Panc1 (cell line): ENCODE measurements around the gene DLGAP4. TPM values are rescaled to one million over a fixed set of nuclear protein-coding genes. Genes with fewer than 3 reads are reported as not detected.
A peak's percentile ranks its signal among the peaks of the same experiment; 100 is the strongest.

Experiments used
- ATAC-seq: fragments of 200-7000 bp; cut with Tn5 transposase; 2 replicates; pipeline ENCODE4 v1.9.1; 2020; ENCODE audit warnings: mild to moderate bottlenecking, moderate library complexity
- BruUV-seq: library from RNA; stranded (reverse); fragments of 400-500 nt; replicated peaks from 2 replicates; lab custom pipeline; 2021; lab: Mats Ljungman, UMichigan
- CTCF ChIA-PET: fragments of 300-600 bp; sonication (Branson Sonifier 250); formaldehyde crosslinking; loops from one replicate; lab custom pipeline; 2022; ENCODE audit warnings: antibody characterized with exemption; lab: Charles Lee
- POLR2A ChIA-PET: fragments of 300-600 bp; sonication (Branson Sonifier 250); formaldehyde crosslinking; loops from one replicate; lab custom pipeline; 2022; ENCODE audit warnings: antibody characterized with exemption; lab: Charles Lee
- DNase-seq: peaks from one replicate; pipeline ENCODE4 v3.0.0-alpha.2; 2010; ENCODE audit warnings: low read depth, low spot score
- H3K27ac ChIP-seq: 2 replicates; pipeline ENCODE4 v1.5.1; 2011; ENCODE audit warnings: mild to moderate bottlenecking, low read length, inconsistent platforms
- H3K27me3 ChIP-seq: fragments of 200-500 bp; sonication (Bioruptor generic); 2 replicates; pipeline ENCODE4 v1.6.0; 2014; ENCODE audit warnings: low read length, inconsistent platforms; ENCODE audit not compliant: control insufficient read depth, insufficient read depth
- H3K36me3 ChIP-seq: fragments of 200-500 bp; sonication (Bioruptor generic); 2 replicates; pipeline ENCODE4 v1.5.1; 2014; ENCODE audit warnings: inconsistent platforms, mild to moderate bottlenecking, low read length, moderate library complexity; ENCODE audit not compliant: control insufficient read depth, insufficient read depth
- H3K4me1 ChIP-seq: 2 replicates; pipeline ENCODE4 v1.5.1; 2011; ENCODE audit warnings: inconsistent platforms, mild to moderate bottlenecking, low read length, moderate library complexity; ENCODE audit not compliant: control insufficient read depth, insufficient read depth
- H3K4me3 ChIP-seq, 2 experiments: 2 replicates each; pipeline ENCODE4 v1.5.1; 2011 to 2012; ENCODE audit warnings: low read depth in 2 of 2, low read length in 2 of 2, mild to moderate bottlenecking in 2 of 2, inconsistent platforms in 1 of 2, moderate library complexity in 1 of 2
- H3K9me3 ChIP-seq: fragments of 200-500 bp; sonication (Bioruptor generic); 2 replicates; pipeline ENCODE4 v1.5.1; 2014; ENCODE audit warnings: low read depth, mild to moderate bottlenecking, inconsistent platforms, low read length, moderate library complexity; ENCODE audit not compliant: control insufficient read depth, insufficient read depth
- POLR2AphosphoS5 ChIP-seq: IDR thresholded peaks from 2 replicates; pipeline ENCODE4 v1.6.1; 2012; ENCODE audit warnings: mild to moderate bottlenecking, low read depth, low read length, moderate library complexity
- SIN3A ChIP-seq: IDR thresholded peaks from 2 replicates; pipeline ENCODE4 v1.6.1; 2012; ENCODE audit warnings: low read depth, mild to moderate bottlenecking, low read length, moderate library complexity, borderline replicate concordance; ENCODE audit not compliant: insufficient read depth
- TCF7L2 ChIP-seq: IDR thresholded peaks from 2 replicates; pipeline ENCODE4 v1.6.1; 2011; ENCODE audit warnings: mild to moderate bottlenecking, low read depth, low read length, inconsistent platforms
- in situ Hi-C: cut with HindIII; loops from 2 replicates; pipeline ENCODE4 v1.10.0; 2016; ENCODE audit warnings: low sequenced_read_pairs, low pct_unique_long_range_greater_than_20kb
- intact Hi-C: fragments of 100-400 bp; cut with micrococcal nuclease; formaldehyde crosslinking; loops from one replicate; pipeline ENCODE4 v1.10.0; 2022; ENCODE audit not compliant: unreplicated experiment
- total RNA-seq: library from RNA; stranded (reverse); gene quantifications from one replicate; pipeline ENCODE4 v1.2.1, GENCODE V29; 2021; ENCODE audit not compliant: unreplicated experiment
- TF ChIP-seq, protein P1 (sequence below): fragments of 450-650 bp; IDR thresholded peaks from 2 replicates; pipeline ENCODE4 v1.5.1; 2017; ENCODE audit warnings: mild to moderate bottlenecking
- TF ChIP-seq, protein P2 (sequence below), 2 experiments: IDR thresholded peaks; 2 replicates each; pipeline ENCODE4 v1.6.1; 2011 to 2012; ENCODE audit warnings: low read depth in 2 of 2, control low read depth in 1 of 2, low read length in 1 of 2, mild to moderate bottlenecking in 1 of 2, moderate library complexity in 1 of 2; ENCODE audit not compliant: insufficient read depth in 1 of 2

Gene DLGAP4
- total RNA-seq, 1 experiment from 2014 or later: 52.5 TPM

GRCh38 chr20:36454332-36454697, 148.2 kb downstream of the DLGAP4 start:
- no TSS peak for BruUV-seq
- Histone ChIP-seq H3K27ac (no peak overlapping the region), H3K36me3 (no peaks in the 10 kb centered on the region), H3K4me3 (no peak overlapping the region), H3K27me3 (no peaks in the 10 kb centered on the region), H3K9me3 (no peaks in the 10 kb centered on the region), H3K4me1 (peaks cover 4% of the 10 kb centered on the region; the same call in 1 of the 2 replicates)
- ChIA-PET CTCF (no interaction called here), POLR2A (interaction anchor here (0.7 kb wide), 1 partner anchor 946 kb away, joined by 11 read pairs; no protein-coding TSS in a partner anchor)
- intact Hi-C loops (no loop called here), in situ Hi-C loops (no loop called here)
- no peak for DNase-seq
- peak; percentile 7; the same call in 1 of the 2 replicates for ATAC-seq
- TF ChIP-seq, protein P1, sequence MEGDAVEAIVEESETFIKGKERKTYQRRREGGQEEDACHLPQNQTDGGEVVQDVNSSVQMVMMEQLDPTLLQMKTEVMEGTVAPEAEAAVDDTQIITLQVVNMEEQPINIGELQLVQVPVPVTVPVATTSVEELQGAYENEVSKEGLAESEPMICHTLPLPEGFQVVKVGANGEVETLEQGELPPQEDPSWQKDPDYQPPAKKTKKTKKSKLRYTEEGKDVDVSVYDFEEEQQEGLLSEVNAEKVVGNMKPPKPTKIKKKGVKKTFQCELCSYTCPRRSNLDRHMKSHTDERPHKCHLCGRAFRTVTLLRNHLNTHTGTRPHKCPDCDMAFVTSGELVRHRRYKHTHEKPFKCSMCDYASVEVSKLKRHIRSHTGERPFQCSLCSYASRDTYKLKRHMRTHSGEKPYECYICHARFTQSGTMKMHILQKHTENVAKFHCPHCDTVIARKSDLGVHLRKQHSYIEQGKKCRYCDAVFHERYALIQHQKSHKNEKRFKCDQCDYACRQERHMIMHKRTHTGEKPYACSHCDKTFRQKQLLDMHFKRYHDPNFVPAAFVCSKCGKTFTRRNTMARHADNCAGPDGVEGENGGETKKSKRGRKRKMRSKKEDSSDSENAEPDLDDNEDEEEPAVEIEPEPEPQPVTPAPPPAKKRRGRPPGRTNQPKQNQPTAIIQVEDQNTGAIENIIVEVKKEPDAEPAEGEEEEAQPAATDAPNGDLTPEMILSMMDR: no peak
- TF ChIP-seq TCF7L2: no peak
- TF ChIP-seq SIN3A: no peak
- TF ChIP-seq POLR2AphosphoS5: no peak
- TF ChIP-seq, protein P2, sequence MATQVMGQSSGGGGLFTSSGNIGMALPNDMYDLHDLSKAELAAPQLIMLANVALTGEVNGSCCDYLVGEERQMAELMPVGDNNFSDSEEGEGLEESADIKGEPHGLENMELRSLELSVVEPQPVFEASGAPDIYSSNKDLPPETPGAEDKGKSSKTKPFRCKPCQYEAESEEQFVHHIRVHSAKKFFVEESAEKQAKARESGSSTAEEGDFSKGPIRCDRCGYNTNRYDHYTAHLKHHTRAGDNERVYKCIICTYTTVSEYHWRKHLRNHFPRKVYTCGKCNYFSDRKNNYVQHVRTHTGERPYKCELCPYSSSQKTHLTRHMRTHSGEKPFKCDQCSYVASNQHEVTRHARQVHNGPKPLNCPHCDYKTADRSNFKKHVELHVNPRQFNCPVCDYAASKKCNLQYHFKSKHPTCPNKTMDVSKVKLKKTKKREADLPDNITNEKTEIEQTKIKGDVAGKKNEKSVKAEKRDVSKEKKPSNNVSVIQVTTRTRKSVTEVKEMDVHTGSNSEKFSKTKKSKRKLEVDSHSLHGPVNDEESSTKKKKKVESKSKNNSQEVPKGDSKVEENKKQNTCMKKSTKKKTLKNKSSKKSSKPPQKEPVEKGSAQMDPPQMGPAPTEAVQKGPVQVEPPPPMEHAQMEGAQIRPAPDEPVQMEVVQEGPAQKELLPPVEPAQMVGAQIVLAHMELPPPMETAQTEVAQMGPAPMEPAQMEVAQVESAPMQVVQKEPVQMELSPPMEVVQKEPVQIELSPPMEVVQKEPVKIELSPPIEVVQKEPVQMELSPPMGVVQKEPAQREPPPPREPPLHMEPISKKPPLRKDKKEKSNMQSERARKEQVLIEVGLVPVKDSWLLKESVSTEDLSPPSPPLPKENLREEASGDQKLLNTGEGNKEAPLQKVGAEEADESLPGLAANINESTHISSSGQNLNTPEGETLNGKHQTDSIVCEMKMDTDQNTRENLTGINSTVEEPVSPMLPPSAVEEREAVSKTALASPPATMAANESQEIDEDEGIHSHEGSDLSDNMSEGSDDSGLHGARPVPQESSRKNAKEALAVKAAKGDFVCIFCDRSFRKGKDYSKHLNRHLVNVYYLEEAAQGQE (IDR thresholded peaks at IDR 0.05; ENCODE audit: insufficient read depth in 1 of 2, low read depth in 2 of 2, low read length in 1 of 2): no peak

DNA sequence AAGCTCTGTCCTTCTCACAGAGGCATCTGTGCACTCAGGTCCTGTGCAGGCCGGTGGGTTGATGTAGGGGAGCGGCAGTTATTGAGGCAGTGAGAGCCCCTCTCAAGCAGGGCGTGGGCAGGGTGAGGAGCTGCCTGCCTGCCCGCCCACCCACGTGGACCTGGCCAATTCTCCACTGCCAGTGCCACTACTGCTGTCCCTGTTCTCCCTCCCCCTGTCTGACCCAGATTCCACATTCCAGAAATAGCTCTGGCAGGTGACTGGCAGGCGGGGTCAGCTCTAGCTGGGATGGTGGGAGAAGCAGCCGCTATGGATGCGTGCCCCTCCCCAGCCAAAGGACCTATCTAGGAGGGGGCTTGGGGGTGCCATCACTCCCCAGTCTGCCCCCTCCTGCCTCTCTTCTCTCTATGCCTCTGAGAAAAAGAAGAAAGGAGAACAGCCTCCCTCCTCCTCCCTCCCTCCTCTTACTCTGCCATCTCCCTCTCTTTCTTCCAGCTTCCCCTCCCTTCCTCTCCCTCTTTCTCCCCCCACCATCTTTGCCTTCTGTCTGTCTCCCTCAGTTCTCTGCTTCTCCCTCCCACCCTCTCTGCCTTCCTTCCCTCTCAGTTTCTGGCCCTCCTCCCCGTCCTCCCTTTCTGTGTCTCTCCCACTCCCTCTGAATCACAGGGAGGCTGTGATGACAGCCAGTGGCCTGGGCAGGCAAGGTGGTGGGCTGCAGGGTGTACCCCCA, 148.7 kb downstream of the DLGAP4 start:
- BruUV-seq: no TSS peak
- Histone ChIP-seq H3K4me3 (no peak overlapping the region), H3K27ac (peak overlapping the region; percentile 27; the same call in 1 of the 2 replicates), H3K4me1 (peaks cover 4% of the 10 kb centered on the region; the same call in 1 of the 2 replicates), H3K9me3 (no peaks in the 10 kb centered on the region), H3K27me3 (no peaks in the 10 kb centered on the region), H3K36me3 (no peaks in the 10 kb centered on the region)
- TF ChIP-seq TCF7L2 (no peak), POLR2AphosphoS5 (no peak), SIN3A (no peak)
- TF ChIP-seq, protein P2 (IDR thresholded peaks at IDR 0.05; ENCODE audit: insufficient read depth in 1 of 2, low read depth in 2 of 2, low read length in 1 of 2): no peak
- TF ChIP-seq, protein P1: no peak
- intact Hi-C loops: no loop called here
- POLR2A ChIA-PET: interaction anchor here (0.6 kb wide), 1 partner anchor 369 kb away, joined by 11 read pairs; no protein-coding TSS in a partner anchor
- in situ Hi-C loops: no loop called here
- CTCF ChIA-PET: no interaction called here
- DNase-seq (no peak), ATAC-seq (peak; percentile 66)
